HT-29 (cell line): ENCODE data around the gene RAB39A. TPM values are rescaled to one million over a fixed set of nuclear protein-coding genes. Genes with fewer than 3 reads are reported as not detected.
A peak's percentile ranks its signal among the peaks of the same experiment; 100 is the strongest.
"Not testable (repeated sequence)": the region's sequence is repeated elsewhere in the genome, so short reads cannot be mapped to it uniquely, and the experiment has no call there.

Experiments used
- DNase-seq: peaks from one replicate; pipeline ENCODE4 v3.0.0-alpha.2; 2015; ENCODE audit warnings: low spot score
- total RNA-seq: library from RNA; depleted of rRNA; stranded (reverse); fragments of >200 nt; shearing (Covaris generic); gene quantifications from 2 replicates; pipeline ENCODE4 v1.2.3, GENCODE V29; 2014; rRNA removed

RAB39A gene, protein sequence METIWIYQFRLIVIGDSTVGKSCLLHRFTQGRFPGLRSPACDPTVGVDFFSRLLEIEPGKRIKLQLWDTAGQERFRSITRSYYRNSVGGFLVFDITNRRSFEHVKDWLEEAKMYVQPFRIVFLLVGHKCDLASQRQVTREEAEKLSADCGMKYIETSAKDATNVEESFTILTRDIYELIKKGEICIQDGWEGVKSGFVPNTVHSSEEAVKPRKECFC
- not detected in 2 replicates for total RNA-seq

DNA sequence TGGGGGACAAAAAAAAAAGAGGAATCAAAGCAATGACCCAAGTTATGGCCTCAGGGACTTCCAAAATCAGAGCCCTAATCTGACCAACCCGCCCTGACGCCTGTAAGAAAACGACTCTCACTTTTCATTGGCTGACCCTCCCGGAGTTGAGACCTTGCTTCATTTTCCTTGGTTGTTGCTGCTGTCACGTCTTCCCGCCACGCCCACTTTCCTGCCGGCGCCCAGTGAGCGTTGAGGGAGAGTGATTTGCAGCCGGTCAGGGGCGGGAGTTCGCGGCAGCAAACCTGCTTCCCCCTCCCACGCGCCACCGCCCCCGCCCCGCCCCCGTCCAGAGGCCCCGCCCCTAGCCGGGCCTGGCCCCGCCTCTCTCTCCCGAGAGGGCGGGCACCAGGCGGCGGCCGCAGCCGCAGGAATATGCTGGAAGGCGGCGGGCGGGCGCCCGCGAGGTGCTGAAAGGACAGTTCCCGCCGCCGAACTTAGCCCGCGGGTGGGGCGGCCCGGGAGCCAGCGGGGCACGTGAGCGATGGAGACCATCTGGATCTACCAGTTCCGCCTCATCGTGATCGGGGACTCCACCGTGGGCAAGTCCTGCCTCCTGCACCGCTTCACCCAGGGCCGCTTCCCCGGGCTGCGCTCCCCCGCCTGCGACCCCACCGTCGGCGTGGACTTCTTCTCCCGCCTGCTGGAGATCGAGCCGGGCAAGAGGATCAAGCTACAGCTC, at the start of gene RAB39A:
RAB39A (plus strand) TSS at position 403 of the 721 bp plus-strand sequence; CDS start at position 524, 121 bp downstream.
- peak; percentile 62 for DNase-seq

DNA sequence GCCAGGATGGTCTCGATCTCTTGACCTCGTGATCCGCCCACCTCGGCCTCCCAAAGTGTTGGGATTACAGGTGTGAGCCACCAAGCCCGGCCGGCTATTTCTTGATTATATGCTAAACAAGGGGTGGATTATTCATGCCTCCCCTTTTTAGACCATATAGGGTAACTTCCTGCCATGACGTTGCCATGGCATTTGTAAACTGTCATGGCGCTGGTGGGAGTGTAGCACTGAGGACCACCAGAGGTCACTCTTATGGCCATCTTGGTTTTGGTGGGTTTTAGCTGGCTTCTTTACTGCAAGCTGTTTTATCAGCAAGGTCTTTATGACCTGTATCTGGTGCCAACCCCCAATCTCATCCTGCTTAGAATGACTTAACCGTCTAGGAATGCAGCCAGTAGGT, 46.8 kb upstream of the RAB39A start:
- DNase-seq: not testable (repeated sequence)

DNA sequence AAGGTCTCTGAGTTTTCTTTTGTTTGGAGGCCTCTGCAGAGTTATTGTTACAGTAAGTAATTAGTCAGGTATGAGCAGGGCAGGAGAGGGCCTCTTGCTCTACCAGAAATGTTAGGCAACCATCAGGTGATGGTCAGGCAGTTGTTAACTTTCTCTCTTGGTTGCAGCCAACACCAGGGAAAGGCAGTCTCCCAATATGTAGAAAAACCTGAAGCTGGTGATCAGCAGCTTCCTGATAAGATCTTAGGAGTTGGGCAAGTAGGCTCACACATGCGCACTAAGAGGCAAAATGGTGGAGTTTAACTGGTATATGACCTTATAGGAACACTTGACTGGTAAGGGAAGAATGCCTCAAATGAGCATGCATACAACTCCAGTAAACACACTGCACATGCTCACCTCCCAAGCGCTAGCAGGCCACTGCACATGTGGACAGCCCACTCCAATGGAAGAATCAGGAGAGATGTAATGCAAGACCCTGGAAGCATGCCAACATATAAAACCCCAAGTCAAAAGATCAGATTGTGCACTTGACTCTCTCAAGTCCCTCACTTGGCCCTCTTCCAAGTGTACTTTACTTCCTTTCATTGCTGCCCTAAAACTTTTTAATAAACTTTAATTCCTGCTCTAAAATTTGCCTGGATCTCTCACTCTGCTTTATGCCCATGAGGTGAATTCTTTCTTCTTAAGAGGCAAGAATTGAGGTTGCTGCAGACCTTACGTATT, 46.0 kb upstream of the RAB39A start:
- peak; percentile 45 for DNase-seq

DNA sequence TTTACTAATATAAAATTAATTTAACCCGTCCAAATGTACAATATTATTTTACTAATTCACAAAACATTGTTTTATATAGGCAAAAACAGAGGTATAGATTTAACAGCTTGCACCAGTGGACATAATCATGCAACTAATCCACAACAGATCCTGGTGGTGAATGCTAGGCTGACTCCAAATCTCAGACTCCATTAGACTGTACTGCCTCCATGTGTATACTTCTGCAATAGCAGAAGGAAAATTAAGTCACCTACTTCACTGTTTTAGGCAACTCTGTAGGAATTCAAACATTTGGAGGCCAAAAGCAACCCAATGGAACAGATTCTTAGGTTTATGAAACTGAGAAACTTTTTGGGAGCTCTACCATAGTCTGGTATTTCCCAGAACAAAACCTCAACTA, 30.0 kb upstream of the RAB39A start:
- peak; percentile 62 for DNase-seq

DNA sequence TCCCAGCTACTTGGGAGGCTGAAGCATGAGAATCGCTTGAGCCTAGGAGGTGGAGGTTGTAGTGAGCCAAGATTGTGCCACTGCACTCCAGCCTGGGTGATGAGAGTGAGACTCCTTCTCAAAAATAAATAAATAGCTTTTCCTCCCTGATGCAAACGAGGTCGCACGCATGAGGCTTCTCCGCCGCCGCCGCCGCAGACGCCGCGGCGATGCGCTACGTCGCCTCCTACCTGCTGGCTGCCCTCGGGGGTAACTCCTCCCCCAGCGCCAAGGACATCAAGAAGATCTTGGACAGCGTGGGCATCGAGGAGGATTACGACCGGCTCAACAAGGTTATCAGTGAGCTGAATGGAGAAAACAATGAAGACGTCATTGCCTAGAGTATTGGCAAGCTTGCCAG, 20.0 kb upstream of the RAB39A start:
- no peak for DNase-seq

DNA sequence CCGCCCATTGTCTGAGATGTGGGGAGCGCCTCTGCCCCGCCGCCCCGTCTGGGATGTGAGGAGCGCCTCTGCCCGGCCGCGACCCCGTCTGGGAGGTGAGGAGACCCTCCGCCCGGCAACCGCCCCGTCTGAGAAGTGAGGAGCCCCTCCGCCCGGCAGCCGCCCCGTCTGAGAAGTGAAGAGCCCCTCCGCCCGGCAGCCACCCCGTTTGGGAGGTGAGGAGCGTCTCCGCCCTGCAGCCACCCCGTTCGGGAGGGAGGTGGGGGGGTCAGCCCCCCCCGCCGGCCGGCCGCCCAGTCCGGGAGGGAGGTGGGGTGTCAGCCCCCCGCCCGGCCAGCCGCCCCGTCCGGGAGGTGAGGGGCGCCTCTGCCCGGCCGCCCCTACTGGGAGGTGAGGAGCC, 15.8 kb upstream of the RAB39A start:
- not testable (repeated sequence) for DNase-seq

DNA sequence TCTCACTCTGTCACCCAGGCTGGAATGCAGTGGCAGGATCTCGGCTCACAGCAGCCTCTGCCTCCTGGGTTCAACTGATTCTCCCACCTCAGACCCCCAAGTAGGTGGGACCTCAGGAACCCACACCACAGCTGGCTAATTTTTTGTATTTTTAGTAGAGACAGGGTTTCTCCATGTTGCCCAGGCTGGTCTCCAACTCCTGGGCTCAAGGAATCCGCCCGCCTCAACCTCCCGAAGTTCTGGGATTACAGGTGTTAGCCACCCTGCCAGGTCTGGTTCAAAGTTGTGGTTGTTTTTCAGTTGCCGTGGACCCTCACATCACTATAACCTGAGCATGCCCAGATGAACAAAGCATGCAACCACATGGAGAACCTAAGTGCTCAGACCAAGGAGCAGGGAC, 13.0 kb upstream of the RAB39A start:
- DNase-seq: no peak

DNA sequence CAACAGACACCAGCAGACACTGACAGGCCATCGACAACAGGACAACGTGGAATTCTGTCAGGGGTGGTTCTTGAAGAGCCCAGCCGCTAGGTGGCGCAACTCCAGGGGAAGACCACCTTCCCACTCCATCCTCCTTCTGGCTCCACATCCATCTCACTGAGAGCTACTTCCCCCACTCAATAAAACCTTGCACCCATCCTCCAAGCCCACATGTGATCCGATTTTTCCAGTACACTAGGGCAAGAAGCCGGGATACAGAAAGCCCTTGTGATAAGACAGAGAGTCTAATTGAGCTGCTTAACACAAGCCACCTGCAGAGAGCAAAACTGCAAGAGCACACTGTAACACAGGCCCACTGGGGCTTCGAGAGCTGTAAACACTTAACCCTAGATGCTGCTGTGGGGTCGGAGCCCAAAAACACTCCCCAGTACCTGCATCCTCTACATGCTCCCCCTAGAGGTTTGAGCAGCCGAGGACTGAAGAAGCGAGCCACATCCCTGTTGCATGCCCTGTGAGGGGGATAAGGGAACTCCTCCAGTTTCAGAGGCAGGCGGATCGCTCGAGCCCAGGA, 11.5 kb upstream of the RAB39A start:
- no peak for DNase-seq

DNA sequence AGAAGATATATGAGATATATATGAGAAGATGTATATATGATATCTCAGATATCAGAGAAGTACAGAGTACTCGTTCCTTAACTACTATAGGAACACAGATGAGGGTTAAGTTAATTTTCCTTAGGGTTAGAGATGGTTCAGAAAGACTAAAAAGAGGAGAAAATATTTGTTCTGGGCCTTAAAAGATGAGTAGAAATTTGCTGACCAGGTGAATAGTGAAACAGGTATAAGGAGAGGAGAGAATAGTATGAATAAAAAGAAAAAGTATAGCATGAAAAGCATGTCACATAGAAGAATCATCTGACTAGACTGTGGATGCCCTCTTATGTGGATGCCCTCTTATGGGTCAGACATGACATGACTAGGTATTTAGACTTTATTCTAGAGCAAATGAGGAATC, 6.3 kb upstream of the RAB39A start:
- DNase-seq: no peak

- not testable (repeated sequence) for DNase-seq
These were observed 4.7 kb upstream of the RAB39A start for GRCh38 chr11:107923519-107923918.

DNA sequence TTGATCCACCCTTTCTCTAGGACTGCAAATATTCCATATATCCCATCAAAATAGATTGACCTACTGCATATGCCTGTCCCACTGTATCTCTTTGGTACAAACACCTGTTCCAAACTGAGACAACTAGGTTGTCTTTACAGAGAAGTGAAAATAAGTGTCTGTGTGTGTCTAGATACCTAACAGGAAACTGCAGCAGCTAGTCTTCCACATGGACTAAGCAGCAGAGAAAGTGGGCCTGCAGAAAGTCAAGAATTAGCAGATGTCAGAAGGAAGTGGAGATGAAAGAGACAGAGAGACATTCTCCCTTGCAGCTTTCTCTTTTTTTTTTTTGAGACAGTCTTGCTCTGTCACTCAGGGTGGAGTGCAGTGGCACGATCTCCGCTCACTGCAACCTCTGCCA, 3.9 kb upstream of the RAB39A start:
- no peak for DNase-seq

- DNase-seq: no peak
These were observed 689 bp upstream of the RAB39A start for GRCh38 chr11:107927559-107927958.

DNA sequence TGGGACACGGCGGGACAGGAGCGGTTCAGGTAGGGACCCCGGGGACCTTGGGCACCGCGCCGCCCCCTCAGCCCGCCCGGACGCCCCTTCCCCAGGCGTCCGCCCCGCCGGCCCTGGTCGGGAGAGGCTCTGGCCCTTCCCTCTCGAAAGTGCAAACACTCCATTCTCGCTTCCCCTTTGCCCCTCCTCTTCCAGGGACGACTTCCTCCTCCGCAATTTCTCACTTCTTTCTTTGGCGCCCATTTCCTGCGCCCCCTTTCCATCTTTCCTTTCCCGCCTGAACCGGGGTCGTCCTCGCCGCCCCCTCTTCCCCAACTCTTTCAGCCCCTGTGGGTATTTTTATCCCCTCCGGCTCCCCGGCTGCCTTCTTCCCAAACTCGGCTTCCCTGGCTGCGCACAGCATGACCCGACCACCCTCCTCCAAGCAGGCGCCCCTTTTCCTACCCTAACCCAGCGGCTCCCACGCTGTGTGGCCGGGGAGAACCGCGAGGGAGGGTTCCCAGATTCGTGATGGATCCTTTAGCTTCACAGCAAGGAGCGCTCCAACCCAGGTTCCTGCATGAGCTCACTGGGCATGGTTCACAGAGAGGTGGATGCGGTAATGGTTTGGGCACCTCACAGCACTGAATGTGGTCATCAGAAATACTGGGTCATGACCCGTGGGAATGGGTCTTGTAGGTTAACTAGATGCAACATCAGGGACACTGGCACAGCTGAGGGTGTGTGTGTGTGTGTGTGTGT, 689 bp downstream of the RAB39A start:
- no peak for DNase-seq

- no peak for DNase-seq
These were observed 1.5 kb downstream of the RAB39A start for GRCh38 chr11:107929611-107930200.

DNA sequence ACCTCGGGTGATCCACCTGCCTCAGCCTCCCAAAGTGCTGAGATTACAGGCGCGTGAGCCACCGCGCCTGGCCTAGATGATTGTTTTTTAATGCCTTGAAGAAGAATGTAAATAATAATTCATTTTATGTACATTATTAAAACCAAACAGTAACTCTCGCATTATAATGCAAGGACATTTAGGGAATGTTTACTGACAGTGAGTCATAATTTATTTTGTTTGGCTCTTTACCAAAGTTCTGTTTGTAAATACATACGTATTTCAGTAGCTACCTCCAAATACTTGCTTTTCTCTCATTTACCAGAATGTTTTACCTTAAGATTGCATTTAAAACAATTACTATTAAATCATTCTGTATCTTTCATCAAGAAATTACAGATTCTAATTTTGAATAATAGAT, 3.0 kb downstream of the RAB39A start:
- DNase-seq: no peak

DNA sequence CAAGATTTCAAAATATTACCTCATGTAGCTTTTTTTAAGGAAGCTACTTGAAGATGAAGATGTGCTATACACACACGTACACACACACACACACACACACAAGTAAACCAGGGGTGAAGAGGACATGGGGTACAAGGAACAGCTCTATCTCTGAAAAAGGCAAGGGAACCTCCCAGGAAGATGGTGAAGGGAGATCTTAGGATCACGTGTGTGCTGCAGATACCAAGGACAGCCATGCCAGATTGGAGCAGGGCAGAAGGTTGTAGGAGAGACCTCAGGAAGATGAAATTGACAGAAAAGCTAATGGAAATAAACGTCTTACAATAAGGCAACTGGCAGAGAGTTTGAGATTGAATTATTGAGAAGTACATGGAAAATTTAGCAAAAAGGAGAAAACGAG, 19.7 kb downstream of the RAB39A start:
- DNase-seq: no peak

DNA sequence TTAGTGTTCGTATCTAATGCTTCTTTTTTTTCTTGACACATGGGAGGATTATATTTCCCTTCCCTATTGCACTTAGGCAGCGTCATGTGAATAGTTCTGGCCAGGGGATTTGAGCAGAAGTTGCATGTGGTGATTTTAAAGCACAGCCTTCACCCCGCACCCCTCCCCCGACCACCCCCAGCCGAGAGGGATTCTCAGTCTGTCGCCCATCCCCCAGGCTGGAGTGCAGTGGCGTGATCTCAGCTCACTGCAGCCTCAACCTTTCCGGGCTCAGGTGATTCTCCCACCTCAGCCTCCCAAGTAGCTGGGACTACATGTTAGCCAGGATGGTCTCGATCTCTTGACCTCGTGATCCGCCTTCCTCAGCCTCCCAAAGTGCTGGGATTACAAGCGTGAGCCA, 20.1 kb downstream of the RAB39A start:
- DNase-seq: not testable (repeated sequence)

DNA sequence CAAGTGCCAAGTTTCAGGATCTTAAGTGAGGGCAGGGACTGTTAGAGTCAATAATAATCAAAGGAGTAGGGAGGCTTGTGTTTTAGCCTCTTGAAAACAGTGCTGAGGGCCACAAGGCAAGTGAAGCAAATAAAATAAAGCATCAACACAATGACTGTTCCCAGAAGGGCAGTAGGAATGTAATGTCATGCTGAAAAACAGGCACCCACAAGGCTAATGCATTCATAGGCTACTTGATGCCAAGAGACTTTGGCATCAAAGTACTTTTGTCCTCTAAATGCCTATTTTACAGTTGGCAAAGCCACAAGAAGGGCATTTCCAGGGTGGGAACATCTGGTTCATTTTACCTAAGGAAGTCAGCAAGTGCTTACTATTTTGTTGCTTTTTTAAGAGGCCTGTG, 22.9 kb downstream of the RAB39A start:
- no peak for DNase-seq

GRCh38 chr11:107953446-107953845, 25.2 kb downstream of the RAB39A start:
- DNase-seq: no peak

- no peak for DNase-seq
These were observed 28.3 kb downstream of the RAB39A start for GRCh38 chr11:107956543-107956942.

DNA sequence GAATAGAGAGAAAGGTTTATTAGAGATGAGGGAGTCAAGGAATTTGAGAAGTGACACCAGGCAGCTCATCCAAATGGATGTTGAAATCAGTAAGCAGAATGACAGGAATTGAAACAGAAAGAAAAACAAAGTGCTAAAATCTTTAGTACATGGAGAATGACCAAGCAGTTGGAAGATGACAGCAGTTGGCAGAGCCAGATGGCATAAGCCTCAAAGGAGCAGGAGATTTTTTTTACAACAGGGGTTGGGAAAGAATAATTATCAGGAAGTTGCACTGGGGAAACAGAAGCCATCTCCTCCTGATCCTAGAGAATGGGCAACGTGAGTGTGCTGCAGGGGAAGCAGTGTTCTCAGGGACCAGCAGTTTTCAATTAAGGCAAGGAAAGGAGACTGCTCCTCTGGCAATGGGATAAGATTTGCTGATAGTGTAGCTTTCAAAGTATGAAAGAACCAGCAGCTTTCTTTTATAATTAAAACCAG, 28.9 kb downstream of the RAB39A start:
- no peak for DNase-seq
